Type B pancreatic cell (in vitro differentiated cells): ENCODE measurements around the gene PXDC1. TPM values are rescaled to one million over a fixed set of nuclear protein-coding genes. Genes with fewer than 3 reads are reported as not detected.

ENCODE experiments used
- DNase-seq: peaks from one replicate; pipeline ENCODE4 v3.0.0; 2021; ENCODE audit warnings: mixed read lengths; ENCODE audit not compliant: unreplicated experiment; ENCODE audit errors: extremely low spot score
- H3K27ac Mint-ChIP-seq: 2 replicates; pipeline ENCODE4 v1.8.0; 2021; ENCODE audit warnings: mild to moderate bottlenecking, mixed read lengths
- H3K27me3 Mint-ChIP-seq: 2 replicates; pipeline ENCODE4 v1.8.0; 2021; ENCODE audit warnings: mixed read lengths
- H3K36me3 Mint-ChIP-seq: 2 replicates; pipeline ENCODE4 v1.8.0; 2021; ENCODE audit warnings: mixed read lengths
- H3K4me1 Mint-ChIP-seq: one replicate; pipeline ENCODE4 v1.8.0; 2021; ENCODE audit warnings: mixed read lengths; ENCODE audit not compliant: unreplicated experiment
- H3K4me3 Mint-ChIP-seq: 2 replicates; pipeline ENCODE4 v1.8.0; 2021; ENCODE audit warnings: mild to moderate bottlenecking, mixed read lengths
- H3K9me3 Mint-ChIP-seq: 2 replicates; pipeline ENCODE4 v1.8.0; 2021; ENCODE audit warnings: mixed read lengths
- CTCF ChIP-seq: fragments of 200-600 bp; sonication (generic); conservative IDR thresholded peaks from 2 replicates; pipeline ENCODE4 v1.5.0; 2021; ENCODE audit warnings: antibody characterized with exemption, mild to moderate bottlenecking
- total RNA-seq: library from RNA; stranded (reverse); gene quantifications from 2 replicates; pipeline ENCODE4 v1.2.1, GENCODE V29; 2021; ENCODE audit warnings: low replicate concordance

The PXDC1 gene
- total RNA-seq, 1 donor from 2014 or later = 23.6 TPM

DNA sequence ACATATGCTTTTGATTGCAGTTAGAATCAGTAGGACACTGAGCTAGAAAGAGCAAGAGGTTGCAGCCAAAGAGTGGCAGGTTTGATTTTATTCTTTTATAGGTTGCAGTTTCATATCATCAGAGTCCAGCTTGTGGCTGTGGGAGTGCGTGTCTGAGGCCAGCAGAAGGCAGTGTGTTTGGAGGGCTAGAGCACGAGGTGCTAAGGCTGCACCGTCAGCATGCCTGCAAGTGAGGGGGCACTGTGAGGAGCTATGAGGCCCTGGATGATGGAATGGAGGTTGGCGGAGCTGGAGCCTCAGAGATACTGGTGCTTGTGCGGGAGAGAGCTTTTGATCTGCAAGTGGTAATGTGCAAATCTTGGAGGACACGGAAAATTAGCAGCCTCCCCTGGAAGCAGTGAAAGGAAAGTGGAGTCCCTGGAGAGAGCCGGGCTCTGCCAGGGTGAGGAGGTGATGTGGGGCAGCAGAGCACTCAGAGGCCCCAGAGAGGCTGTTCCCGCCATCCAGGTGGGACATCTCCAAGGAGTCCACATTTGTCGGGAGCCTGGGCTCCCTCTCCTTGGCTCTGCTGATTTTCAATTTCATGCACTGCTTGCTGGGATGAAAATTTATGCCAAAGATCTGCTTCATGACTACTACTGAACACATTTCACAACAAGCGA, 43.6 kb downstream of the PXDC1 start:
- Mint-ChIP-seq H3K36me3 (no peaks in the 10 kb centered on the region), H3K27ac (no peak overlapping the region), H3K9me3 (peaks cover 6% of the 10 kb centered on the region), H3K27me3 (no peaks in the 10 kb centered on the region), H3K4me1 (no peaks in the 10 kb centered on the region), H3K4me3 (no peak overlapping the region)
- no peak for DNase-seq
- no peak for TF ChIP-seq CTCF

- no peaks in the 10 kb centered on the region for H3K27me3 Mint-ChIP-seq
- H3K27ac Mint-ChIP-seq = no peak overlapping the region
- no peak overlapping the region for H3K4me3 Mint-ChIP-seq
- no peaks in the 10 kb centered on the region for H3K4me1 Mint-ChIP-seq
- H3K36me3 Mint-ChIP-seq = no peaks in the 10 kb centered on the region
- no peak for DNase-seq
- peaks cover 6% of the 10 kb centered on the region for H3K9me3 Mint-ChIP-seq
- TF ChIP-seq CTCF = no peak
These were observed 44.5 kb downstream of the PXDC1 start for GRCh38 chr6:3707024-3707423.

DNA sequence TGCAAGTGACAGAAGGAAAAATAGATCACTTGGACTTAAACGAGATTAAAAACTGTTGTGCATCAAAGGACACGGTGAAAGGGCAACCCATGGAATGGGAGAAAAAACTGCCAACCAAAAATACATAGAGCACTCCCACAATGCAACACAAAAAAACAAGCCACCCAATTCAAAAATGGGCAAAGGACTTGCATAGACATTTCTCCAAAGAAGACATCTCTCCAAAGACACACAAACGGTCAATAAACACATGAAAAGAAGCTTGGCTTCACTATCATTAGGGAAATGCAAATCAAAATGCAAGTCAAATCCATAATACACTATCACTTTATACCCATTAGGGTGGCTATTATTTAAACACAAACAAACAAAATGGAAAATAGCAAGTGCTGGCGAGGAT, 45.0 kb downstream of the PXDC1 start:
- Mint-ChIP-seq H3K27me3 (no peaks in the 10 kb centered on the region), H3K4me1 (no peaks in the 10 kb centered on the region), H3K9me3 (peaks cover 6% of the 10 kb centered on the region), H3K4me3 (no peak overlapping the region), H3K27ac (no peak overlapping the region), H3K36me3 (no peaks in the 10 kb centered on the region)
- DNase-seq = no peak
- no peak for TF ChIP-seq CTCF

GRCh38 chr6:3701631-3702030, 49.9 kb downstream of the PXDC1 start:
- Mint-ChIP-seq H3K36me3 (no peaks in the 10 kb centered on the region), H3K27me3 (no peaks in the 10 kb centered on the region), H3K9me3 (peaks cover 13% of the 10 kb centered on the region), H3K4me1 (no peaks in the 10 kb centered on the region), H3K27ac (no peak overlapping the region), H3K4me3 (no peak overlapping the region)
- DNase-seq = no peak
- no peak for TF ChIP-seq CTCF

DNA sequence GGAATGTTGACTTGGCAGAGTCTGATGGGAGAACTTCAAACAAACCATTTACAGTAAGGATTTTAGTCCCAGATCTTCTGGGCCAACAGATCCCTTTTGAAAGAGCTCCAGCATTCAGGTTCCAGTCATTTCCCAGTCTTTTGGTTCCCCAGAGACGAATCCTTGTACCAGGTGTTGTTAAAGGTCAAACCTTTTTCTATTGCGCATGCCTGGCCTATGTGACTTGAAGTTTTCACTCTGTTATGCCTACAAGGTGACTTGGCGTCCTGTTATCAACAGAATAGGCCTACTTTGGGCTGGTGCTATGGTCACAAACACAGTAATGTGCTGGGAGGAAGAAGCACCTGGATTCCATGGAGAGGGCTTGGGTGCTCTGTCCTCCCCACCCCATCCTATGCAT, 52.3 kb downstream of the PXDC1 start:
- H3K4me1 Mint-ChIP-seq = no peaks in the 10 kb centered on the region
- DNase-seq = no peak
- no peak overlapping the region for H3K4me3 Mint-ChIP-seq
- no peak overlapping the region for H3K27ac Mint-ChIP-seq
- no peaks in the 10 kb centered on the region for H3K36me3 Mint-ChIP-seq
- H3K9me3 Mint-ChIP-seq = peaks cover 12% of the 10 kb centered on the region
- H3K27me3 Mint-ChIP-seq = no peaks in the 10 kb centered on the region
- TF ChIP-seq CTCF = no peak

GRCh38 chr6:3698021-3698420, 53.5 kb downstream of the PXDC1 start:
- peaks cover 12% of the 10 kb centered on the region for H3K9me3 Mint-ChIP-seq
- H3K4me3 Mint-ChIP-seq = no peak overlapping the region
- no peaks in the 10 kb centered on the region for H3K36me3 Mint-ChIP-seq
- no peak for TF ChIP-seq CTCF
- H3K27ac Mint-ChIP-seq = no peak overlapping the region
- H3K27me3 Mint-ChIP-seq = no peaks in the 10 kb centered on the region
- DNase-seq = no peak
- H3K4me1 Mint-ChIP-seq = no peaks in the 10 kb centered on the region
